Endothelial cell of umbilical vein (primary cell): ENCODE results near the gene IL21. TPM values are rescaled to one million over a fixed set of nuclear protein-coding genes. Genes with fewer than 3 reads are reported as not detected.

Experiments used
- BruUV-seq: library from RNA; stranded (reverse); fragments of 400-500 nt; replicated peaks from 2 replicates; lab custom pipeline; 2021; lab: Mats Ljungman, UMichigan
- CTCF ChIA-PET: fragments of 300-600, 350-600 bp; sonication (Branson Sonifier 250); formaldehyde crosslinking; loops from one replicate; lab custom pipeline; 2021; ENCODE audit warnings: antibody characterized with exemption, inconsistent platforms; lab: Charles Lee
- POLR2A ChIA-PET: fragments of 300-600, 350-600 bp; sonication (Branson Sonifier 250); formaldehyde crosslinking; loops from one replicate; lab custom pipeline; 2021; ENCODE audit warnings: antibody characterized with exemption, inconsistent platforms; lab: Charles Lee
- DNase-seq: peaks from one replicate; pipeline ENCODE4 v3.0.0-alpha.2; 2011; ENCODE audit warnings: low read depth, low spot score
- FAIRE-seq: peaks from 2 replicates; lab custom pipeline; 2011; peaks lifted over from hg19 to GRCh38; lab: Jason Lieb, UNC
- H2AFZ ChIP-seq: 2 replicates; pipeline ENCODE4 v1.6.0; 2012; ENCODE audit warnings: low read depth, low read length, control low read depth, inconsistent platforms
- H3K27ac ChIP-seq: 2 replicates; pipeline ENCODE4 v1.5.1; 2011; ENCODE audit warnings: low read depth, mild to moderate bottlenecking, control low read depth, low read length, moderate library complexity; ENCODE audit not compliant: insufficient read depth
- H3K27me3 ChIP-seq, 2 experiments: 2 replicates each; pipeline versions ENCODE4 v1.6.0 to v1.6.1; 2011; ENCODE audit warnings: low read length in 2 of 2, mixed read lengths in 1 of 2; ENCODE audit not compliant: control insufficient read depth in 2 of 2, insufficient read depth in 2 of 2
- H3K36me3 ChIP-seq, 2 experiments: 2 replicates in 1 of 2; 3 replicates in 1 of 2; pipeline ENCODE4 v1.5.1; 2011; ENCODE audit warnings: low read length in 2 of 2, mild to moderate bottlenecking in 1 of 2, moderate library complexity in 1 of 2; ENCODE audit not compliant: control insufficient read depth in 2 of 2, insufficient read depth in 2 of 2; ENCODE audit errors: extremely low read depth in 1 of 2
- H3K4me1 ChIP-seq: 3 replicates; pipeline ENCODE4 v1.5.1; 2011; ENCODE audit warnings: mild to moderate bottlenecking, low read length; ENCODE audit not compliant: control insufficient read depth, insufficient read depth; ENCODE audit errors: extremely low read depth
- H3K4me2 ChIP-seq: 2 replicates; pipeline ENCODE4 v1.6.1; 2011; ENCODE audit warnings: low read length, control low read depth, mixed read lengths; ENCODE audit not compliant: insufficient read depth
- H3K4me3 ChIP-seq, 3 experiments: fragments of 200-600 bp in 1 of 3; sonication (generic), shearing (Covaris generic) in 1 of 3; replicated peaks in 1 of 3; 2 replicates each; pipeline ENCODE4 v1.5.1; 2011 to 2016; ENCODE audit warnings: control low read depth in 3 of 3, low read length in 3 of 3, mild to moderate bottlenecking in 2 of 3, inconsistent platforms in 1 of 3, low read depth in 1 of 3, moderate library complexity in 1 of 3; ENCODE audit not compliant: insufficient read depth in 1 of 3
- H3K79me2 ChIP-seq: 2 replicates; pipeline ENCODE4 v1.6.0; 2012; ENCODE audit warnings: low read length, inconsistent platforms; ENCODE audit not compliant: control insufficient read depth, insufficient read depth
- H3K9ac ChIP-seq: replicated peaks from 2 replicates; pipeline ENCODE3; 2011; ENCODE audit warnings: low read length, control low read depth; ENCODE audit not compliant: insufficient read depth; ENCODE audit errors: extremely low read depth
- H3K9me1 ChIP-seq: replicated peaks from 3 replicates; pipeline ENCODE4 v1.6.0; 2011; ENCODE audit warnings: mild to moderate bottlenecking, low read length; ENCODE audit not compliant: control insufficient read depth, insufficient read depth; ENCODE audit errors: extremely low read depth
- H3K9me3 ChIP-seq: replicated peaks from 2 replicates; pipeline ENCODE4 v1.5.1; 2012; ENCODE audit warnings: low read length, inconsistent platforms; ENCODE audit not compliant: control insufficient read depth, insufficient read depth
- H4K20me1 ChIP-seq: replicated peaks from 2 replicates; pipeline ENCODE3; 2011; ENCODE audit warnings: mild to moderate bottlenecking, low read length; ENCODE audit not compliant: control insufficient read depth, insufficient read depth; ENCODE audit errors: extremely low read depth
- EZH2 ChIP-seq: IDR thresholded peaks from 2 replicates; pipeline ENCODE4 v1.6.1; 2012; ENCODE audit warnings: borderline replicate concordance, low read depth, mild to moderate bottlenecking, moderate library complexity, low read length, inconsistent platforms; ENCODE audit not compliant: severe bottlenecking
- GATA2 ChIP-seq: IDR thresholded peaks from 2 replicates; pipeline ENCODE4 v1.7.0; 2011; ENCODE audit warnings: low read depth, mild to moderate bottlenecking, moderate library complexity, mixed read lengths, low read length; ENCODE audit not compliant: insufficient read length, insufficient read depth
- JUN ChIP-seq: IDR thresholded peaks from 2 replicates; pipeline ENCODE4 v1.6.1; 2011; ENCODE audit warnings: borderline replicate concordance, low read depth; ENCODE audit not compliant: insufficient read length, insufficient read depth
- MAX ChIP-seq: IDR thresholded peaks from 2 replicates; pipeline ENCODE4 v1.6.1; 2011; ENCODE audit not compliant: insufficient read depth, insufficient read length
- MYC ChIP-seq: IDR thresholded peaks from one replicate; pipeline ENCODE4 v1.6.1; 2011; ENCODE audit warnings: mild to moderate bottlenecking, low read depth, low read length
- POLR2A ChIP-seq: IDR thresholded peaks from 2 replicates; pipeline ENCODE4 v1.6.1; 2012; ENCODE audit warnings: low read depth, mild to moderate bottlenecking, control low read depth, low read length
- POLR2AphosphoS5 ChIP-seq: IDR thresholded peaks from 2 replicates; pipeline ENCODE4 v1.6.1; 2012; ENCODE audit warnings: low read depth, mild to moderate bottlenecking, control low read depth, low read length, moderate library complexity; ENCODE audit not compliant: insufficient read depth
- dilution Hi-C: fragments of 300-500 bp; cut with MboI; formaldehyde crosslinking; loops from one replicate; pipeline ENCODE4 v1.15.0; 2019; ENCODE audit warnings: low sequenced_read_pairs; ENCODE audit not compliant: extremely low pct_ligation_motif_present
- intact Hi-C: fragments of 100-400 bp; cut with micrococcal nuclease; formaldehyde crosslinking; loops from one replicate; pipeline ENCODE4 v1.10.0; 2022
- polyA plus RNA-seq, 4 experiments: library from polyadenylated mRNA; depleted of rRNA in 3 of 4; stranded (reverse) in 3 of 4; unstranded in 1 of 4; fragments of >200 nt; gene quantifications; 2 replicates each; pipeline versions ENCODE4 v1.2.1 to v1.2.3, GENCODE V29; 2011 to 2012; ENCODE audit warnings: missing spikeins in 1 of 4
- total RNA-seq: library from RNA; stranded (reverse); gene quantifications from 2 replicates; pipeline ENCODE4 v1.2.3, GENCODE V29; 2021
- TF ChIP-seq, protein P1 (sequence below), 2 donors: IDR thresholded peaks; 1 replicate in 1 of 2; 2 replicates in 1 of 2; pipeline ENCODE4 v1.5.1; 2011; ENCODE audit warnings: low read length in 2 of 2, mild to moderate bottlenecking in 2 of 2, moderate library complexity in 2 of 2, control low read depth in 1 of 2, inconsistent platforms in 1 of 2, low read depth in 1 of 2; ENCODE audit not compliant: insufficient read depth in 1 of 2; ENCODE audit errors: extremely low read depth in 1 of 2

IL21 gene
- total and polyA plus RNA-seq, 2 donors (not counting 3 experiments of a cell fraction or from before 2014, with no cell fraction given): not detected

DNA sequence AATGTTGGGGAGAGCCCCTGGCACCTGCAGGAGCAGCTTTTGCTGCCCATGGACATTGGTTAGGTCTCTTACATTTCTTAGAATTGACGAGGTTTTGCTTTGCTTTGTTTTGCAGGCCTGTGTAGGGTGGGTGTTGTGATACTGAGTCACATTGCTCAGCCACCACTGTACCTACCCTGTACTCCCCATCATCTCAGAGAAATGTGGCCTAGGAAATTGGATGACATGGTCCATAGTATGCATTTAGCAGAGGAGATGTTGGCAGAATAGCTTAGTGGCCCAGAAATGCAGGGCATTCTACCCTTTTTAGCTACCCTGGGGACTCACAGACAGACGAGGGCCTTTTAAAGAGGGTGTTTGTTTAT lies 43.7 kb downstream of the IL21 start:
- Histone ChIP-seq H3K4me1 (no peaks in the 10 kb centered on the region), H3K4me2 (no peak overlapping the region), H3K36me3 (no peaks in the 10 kb centered on the region), H3K9ac (no peak overlapping the region), H3K27ac (no peak overlapping the region), H3K9me1 (no peaks in the 10 kb centered on the region), H3K9me3 (no peaks in the 10 kb centered on the region), H3K27me3 (peaks cover 2% of the 10 kb centered on the region in 2 experiments), H2AFZ (no peak overlapping the region), H3K4me3 (no peak overlapping the region), H4K20me1 (no peaks in the 10 kb centered on the region), H3K79me2 (no peaks in the 10 kb centered on the region)
- DNase-seq: no peak
- no peak for FAIRE-seq
- dilution Hi-C loops (no loop called here), intact Hi-C loops (loop anchor here (1.0 to 10.0 kb wide), 8 partner anchors 122 to 755 kb away; partner anchors contain the start of genes BLTP1, CCNA2 and IL2)
- TF ChIP-seq EZH2 (no peak), MYC (no peak), POLR2A (no peak)
- ChIA-PET POLR2A (no interaction called here), CTCF (interaction anchor here (0.7 to 4.9 kb wide), 29 partner anchors 9 to 1115 kb away, joined by 3 to 139 read pairs (median 4); partner anchors contain the start of genes BBS12 and TRPC3)
- no TSS peak for BruUV-seq

- Histone ChIP-seq H3K27ac (no peak overlapping the region), H4K20me1 (no peaks in the 10 kb centered on the region), H3K79me2 (no peaks in the 10 kb centered on the region), H3K36me3 (no peaks in the 10 kb centered on the region), H3K4me2 (no peak overlapping the region), H3K9ac (no peak overlapping the region), H3K4me1 (no peaks in the 10 kb centered on the region), H3K9me1 (no peaks in the 10 kb centered on the region), H3K27me3 (peaks cover 2% of the 10 kb centered on the region in 2 experiments), H3K9me3 (no peaks in the 10 kb centered on the region), H3K4me3 (no peak overlapping the region), H2AFZ (no peak overlapping the region)
- FAIRE-seq (peak; percentile 79), DNase-seq (peak; percentile 48)
- dilution Hi-C loops: no loop called here
- intact Hi-C loops: loop anchor here (1.0 to 10.0 kb wide), 8 partner anchors 122 to 754 kb away; partner anchors contain the start of genes BLTP1, CCNA2 and IL2
- POLR2A ChIA-PET: no interaction called here
- TF ChIP-seq POLR2AphosphoS5 (no peak), MAX (no peak), POLR2A (no peak), JUN (no peak), GATA2 (no peak)
- TF ChIP-seq, protein P1, sequence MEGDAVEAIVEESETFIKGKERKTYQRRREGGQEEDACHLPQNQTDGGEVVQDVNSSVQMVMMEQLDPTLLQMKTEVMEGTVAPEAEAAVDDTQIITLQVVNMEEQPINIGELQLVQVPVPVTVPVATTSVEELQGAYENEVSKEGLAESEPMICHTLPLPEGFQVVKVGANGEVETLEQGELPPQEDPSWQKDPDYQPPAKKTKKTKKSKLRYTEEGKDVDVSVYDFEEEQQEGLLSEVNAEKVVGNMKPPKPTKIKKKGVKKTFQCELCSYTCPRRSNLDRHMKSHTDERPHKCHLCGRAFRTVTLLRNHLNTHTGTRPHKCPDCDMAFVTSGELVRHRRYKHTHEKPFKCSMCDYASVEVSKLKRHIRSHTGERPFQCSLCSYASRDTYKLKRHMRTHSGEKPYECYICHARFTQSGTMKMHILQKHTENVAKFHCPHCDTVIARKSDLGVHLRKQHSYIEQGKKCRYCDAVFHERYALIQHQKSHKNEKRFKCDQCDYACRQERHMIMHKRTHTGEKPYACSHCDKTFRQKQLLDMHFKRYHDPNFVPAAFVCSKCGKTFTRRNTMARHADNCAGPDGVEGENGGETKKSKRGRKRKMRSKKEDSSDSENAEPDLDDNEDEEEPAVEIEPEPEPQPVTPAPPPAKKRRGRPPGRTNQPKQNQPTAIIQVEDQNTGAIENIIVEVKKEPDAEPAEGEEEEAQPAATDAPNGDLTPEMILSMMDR (IDR thresholded peaks at IDR 0.05; ENCODE audit: extremely low read depth in 1 of 2, insufficient read depth in 1 of 2, low read depth in 1 of 2, low read length in 2 of 2): peak; percentile 33 to 39
- no TSS peak for BruUV-seq
- CTCF ChIA-PET: interaction anchor here (1.0 to 4.9 kb wide), 21 partner anchors 13 to 1206 kb away, joined by 3 to 139 read pairs (median 5); partner anchors contain the start of gene TRPC3
Observed at GRCh38 chr4:122576261-122577188, 44.3 kb downstream of the IL21 start.
